ENCODE data around the gene BEND5. TPM values are rescaled to one million over a fixed set of nuclear protein-coding genes. Genes with fewer than 3 reads are reported as not detected.

The BEND5 gene
- 0.49 and 3.5 TPM in 2 replicates for total RNA-seq

DNA sequence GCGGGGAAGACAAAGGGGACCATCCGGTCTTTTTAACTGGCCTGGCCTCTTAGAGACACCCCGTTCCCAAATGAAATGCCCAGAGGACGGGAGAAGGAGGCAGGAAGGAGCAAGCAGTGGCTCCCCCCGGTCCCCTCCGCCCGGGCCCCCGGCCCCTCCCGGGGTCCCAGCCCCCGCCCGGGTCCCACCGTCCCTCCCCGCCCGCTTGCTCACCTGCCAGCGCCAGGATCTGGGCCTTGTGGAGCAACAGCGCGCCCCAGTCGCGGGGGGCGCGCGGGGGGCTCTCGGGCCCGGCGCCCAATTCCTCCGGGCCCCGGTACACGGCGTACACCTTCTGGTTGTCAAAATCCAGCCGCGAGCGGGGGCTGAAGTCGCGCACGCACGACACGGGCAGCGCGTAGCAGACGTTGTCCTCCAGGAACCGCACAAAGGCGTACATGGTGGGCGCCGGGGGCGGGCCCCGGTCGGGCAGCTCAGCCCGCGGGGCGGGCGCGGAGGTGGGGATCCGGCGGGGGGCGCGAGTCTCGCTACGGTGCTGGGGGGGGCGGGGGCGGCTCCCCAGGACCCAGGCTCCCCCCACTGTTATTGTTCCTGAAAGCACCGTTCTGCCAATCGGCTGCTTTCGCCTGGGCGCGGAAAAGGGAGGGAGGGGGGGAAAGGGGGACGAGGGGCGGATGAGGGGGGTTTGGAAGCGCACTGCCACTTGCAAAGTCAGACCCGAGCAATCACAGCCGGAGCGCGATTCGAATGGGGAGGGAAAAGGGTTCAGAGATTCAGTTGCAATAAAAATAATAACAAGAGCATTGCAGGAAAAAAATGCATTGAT, at the start of gene BEND5:
TSS of gene BEND5 (minus strand) at position 499 of the 826 bp plus-strand sequence. CDS start at position 439, 60 bp downstream.

